Memory B cell (primary cell): ENCODE data around the gene TSHZ2.

Experiments
- ATAC-seq: fragments of 150-1000 bp; cut with Tn5 transposase; 2 replicates; pipeline ENCODE4 v1.10.0; 2021; ENCODE audit warnings: low read depth, mild to moderate bottlenecking, moderate library complexity
- DNase-seq, 2 donors: peaks; one replicate each; pipeline ENCODE4 v3.0.0; 2022; ENCODE audit warnings: low spot score in 2 of 2
- H3K27ac Mint-ChIP-seq: one replicate; pipeline ENCODE4 v1.8.0; 2022; ENCODE audit warnings: mild to moderate bottlenecking, moderate library complexity, mixed read lengths
- H3K27me3 Mint-ChIP-seq: one replicate; pipeline ENCODE4 v1.8.0; 2022; ENCODE audit warnings: mixed read lengths
- H3K36me3 Mint-ChIP-seq: one replicate; pipeline ENCODE4 v1.8.0; 2022; ENCODE audit warnings: mild to moderate bottlenecking, mixed read lengths
- H3K4me1 Mint-ChIP-seq: one replicate; pipeline ENCODE4 v1.8.0; 2022; ENCODE audit warnings: mixed read lengths
- H3K4me3 Mint-ChIP-seq: one replicate; pipeline ENCODE4 v1.8.0; 2022; ENCODE audit warnings: mild to moderate bottlenecking, moderate library complexity, mixed read lengths
- H3K9me3 Mint-ChIP-seq: one replicate; pipeline ENCODE4 v1.8.0; 2022; ENCODE audit warnings: mixed read lengths

The TSHZ2 gene

DNA sequence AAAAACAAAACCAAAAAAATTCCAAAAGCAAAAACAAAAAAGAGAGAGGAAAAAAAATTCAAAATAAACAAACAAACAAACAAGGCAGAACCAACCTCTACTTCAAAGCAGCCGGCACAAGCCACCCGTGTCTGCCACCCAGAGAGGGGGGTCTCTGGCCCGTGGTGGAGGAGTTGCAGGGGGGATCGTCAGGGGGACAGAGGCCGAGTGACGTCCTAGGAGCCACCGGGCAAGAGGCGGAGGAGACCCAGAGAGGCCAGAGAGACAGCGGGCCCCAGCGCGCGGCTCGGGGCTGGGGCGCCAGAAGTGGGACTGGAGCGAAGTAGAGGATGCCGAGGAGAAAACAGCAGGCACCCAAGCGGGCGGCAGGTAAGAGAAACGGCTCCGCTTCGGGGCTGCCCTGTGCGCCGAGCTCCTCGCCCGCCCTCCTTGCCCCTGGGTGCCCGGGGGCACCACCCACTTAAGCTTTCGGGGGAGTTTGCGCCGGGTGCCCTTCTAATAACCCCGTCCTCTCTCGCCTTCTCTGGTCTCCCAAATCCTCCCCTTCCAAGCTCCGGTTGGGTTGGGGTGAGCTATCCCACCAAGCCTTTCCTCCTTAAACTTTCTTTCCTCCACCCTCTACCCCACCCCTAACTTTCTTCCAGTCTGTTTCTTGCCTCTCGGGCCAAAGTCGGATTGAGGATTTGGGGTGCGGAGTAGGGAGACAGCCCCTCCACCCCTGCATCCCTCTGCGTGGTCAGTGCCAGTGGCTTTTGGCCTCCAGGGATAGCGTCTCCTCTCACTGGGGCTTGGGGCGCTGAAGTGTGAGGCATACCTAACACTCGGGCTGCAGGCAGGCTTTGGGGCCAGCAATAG is 1.0 kb downstream of the TSHZ2 start:
- Mint-ChIP-seq H3K36me3 (peaks cover 2% of the 10 kb centered on the region), H3K9me3 (no peaks in the 10 kb centered on the region), H3K27ac (peak overlapping the region; percentile 74), H3K4me3 (peak overlapping the region; percentile 86), H3K27me3 (peaks cover 15% of the 10 kb centered on the region), H3K4me1 (peaks cover 16% of the 10 kb centered on the region)
- no peak for DNase-seq
- ATAC-seq: peak; percentile 52

DNA sequence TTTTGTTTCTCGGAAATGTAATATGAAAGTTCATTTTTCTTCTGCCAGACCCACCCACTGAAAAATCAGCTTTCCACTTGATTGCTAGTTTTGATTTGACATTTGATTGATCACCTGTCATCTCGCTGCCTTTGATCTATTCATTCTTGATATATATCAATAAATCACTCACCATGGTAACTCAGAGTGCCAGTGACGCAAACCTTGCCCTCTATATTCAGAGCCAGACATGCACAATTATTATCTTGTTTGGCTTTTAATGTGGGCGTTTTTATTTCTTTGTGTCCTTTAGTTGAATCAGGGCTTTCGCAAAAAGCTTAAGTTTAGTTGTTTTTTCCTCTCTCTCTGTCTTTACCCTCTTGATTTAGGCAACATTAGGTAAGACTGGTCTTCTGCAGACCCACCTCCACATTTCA is 2.0 kb downstream of the TSHZ2 start:
- H3K36me3 Mint-ChIP-seq: peaks cover 2% of the 10 kb centered on the region
- peaks cover 16% of the 10 kb centered on the region for H3K4me1 Mint-ChIP-seq

DNA sequence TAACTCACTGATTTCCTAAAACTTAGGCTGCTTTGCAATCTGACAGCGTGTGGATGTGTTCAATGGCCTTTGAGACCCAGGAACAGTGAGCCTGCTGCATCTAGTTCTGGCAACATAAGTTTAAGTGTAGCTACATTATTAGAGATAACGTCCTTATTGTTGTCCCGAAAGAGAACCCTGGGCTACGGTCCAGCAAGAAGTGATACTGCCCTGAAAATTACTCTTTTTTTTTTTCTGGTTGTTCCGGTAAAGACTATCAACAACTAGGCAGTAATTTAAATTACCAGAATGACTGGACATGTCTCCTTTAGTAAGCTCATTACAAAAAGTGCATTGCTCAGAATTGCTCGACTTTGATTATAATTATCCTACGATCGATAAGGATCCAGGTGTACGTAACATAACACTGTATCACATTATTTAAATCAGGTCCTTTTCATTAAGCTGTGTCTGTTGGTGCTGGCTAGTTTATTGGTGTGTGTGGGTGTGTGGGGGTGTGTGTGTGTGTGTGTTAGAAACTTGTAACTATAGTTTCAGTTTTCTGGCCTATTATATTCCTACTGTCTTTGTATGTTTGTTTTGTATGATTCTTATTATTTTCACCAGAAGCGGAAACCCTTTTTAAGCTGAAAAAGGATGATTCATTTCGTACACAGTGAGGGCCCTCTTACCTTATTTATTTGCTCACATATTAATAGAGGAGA is 3.0 kb downstream of the TSHZ2 start:
- DNase-seq (no peak), ATAC-seq (no peak)
- Mint-ChIP-seq H3K4me1 (peaks cover 16% of the 10 kb centered on the region), H3K4me3 (peak overlapping the region; percentile 48), H3K27me3 (peaks cover 15% of the 10 kb centered on the region), H3K36me3 (peaks cover 2% of the 10 kb centered on the region), H3K27ac (peak overlapping the region; percentile 2), H3K9me3 (no peaks in the 10 kb centered on the region)

More for the DNA sequence above, 2.0 kb downstream of the TSHZ2 start:
- Mint-ChIP-seq H3K4me3 (peak overlapping the region; percentile 52), H3K27ac (peak overlapping the region; percentile 74), H3K27me3 (peaks cover 15% of the 10 kb centered on the region), H3K9me3 (no peaks in the 10 kb centered on the region)
- DNase-seq: no peak
- ATAC-seq: no peak

DNA sequence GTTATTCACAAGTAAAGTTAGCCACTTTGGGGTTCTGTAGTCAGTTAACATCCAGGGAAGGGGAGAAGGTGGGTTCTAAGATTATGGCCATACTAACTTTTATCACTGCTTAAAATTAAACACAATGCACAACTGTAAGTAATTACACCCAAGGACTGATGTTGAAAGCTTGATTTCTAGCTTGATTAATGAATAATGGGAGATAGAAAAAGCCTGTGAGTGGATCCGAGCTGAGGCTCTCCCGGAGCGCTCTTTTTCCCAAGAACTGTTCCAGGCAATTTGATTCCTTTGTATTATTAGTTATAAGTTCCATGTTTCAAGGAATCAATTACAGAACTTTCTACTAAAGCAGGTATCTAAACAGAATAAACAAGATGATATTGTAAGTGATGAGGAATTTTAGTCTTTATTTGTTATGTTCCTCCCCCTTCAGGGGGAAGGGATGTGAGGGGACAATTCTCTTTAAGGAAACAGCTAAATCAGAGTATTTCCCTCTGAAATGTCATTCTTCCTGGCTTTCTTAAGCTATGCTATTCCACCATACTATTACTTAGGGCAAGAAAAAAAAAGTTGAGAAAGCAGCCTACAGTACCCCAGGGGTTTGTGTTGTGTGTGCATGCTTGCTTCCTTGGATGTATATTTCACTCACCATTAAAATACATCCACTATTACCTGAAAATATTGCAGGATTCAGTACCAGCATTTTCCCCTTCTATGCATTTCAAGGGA is 3.8 kb downstream of the TSHZ2 start:
- DNase-seq: no peak
- no peaks in the 10 kb centered on the region for H3K9me3 Mint-ChIP-seq
- no peak for ATAC-seq
- peaks cover 15% of the 10 kb centered on the region for H3K27me3 Mint-ChIP-seq
- H3K4me3 Mint-ChIP-seq: no peak overlapping the region
- peaks cover 2% of the 10 kb centered on the region for H3K36me3 Mint-ChIP-seq
- peaks cover 16% of the 10 kb centered on the region for H3K4me1 Mint-ChIP-seq
- peak overlapping the region; percentile 2 for H3K27ac Mint-ChIP-seq

DNA sequence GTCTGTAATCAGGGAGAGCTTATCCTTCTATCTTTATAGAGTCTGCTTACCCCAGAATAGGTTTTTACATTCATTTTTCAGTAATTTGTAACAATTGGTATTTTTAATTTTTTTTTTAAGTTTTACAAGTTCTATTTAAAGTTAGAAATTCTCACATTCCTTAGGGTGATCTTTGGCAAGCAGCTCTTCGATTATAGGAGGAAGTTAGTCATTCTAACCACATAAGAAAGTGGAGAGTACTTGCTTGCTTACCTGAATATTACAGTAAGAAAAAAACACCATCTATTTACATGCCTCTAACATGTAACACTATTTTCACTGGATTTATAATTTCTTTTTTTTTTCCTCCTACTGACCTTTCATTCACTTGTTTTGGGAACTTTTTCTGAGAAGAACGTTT is 6.7 kb downstream of the TSHZ2 start:
- ATAC-seq: no peak
- no peak overlapping the region for H3K27ac Mint-ChIP-seq

DNA sequence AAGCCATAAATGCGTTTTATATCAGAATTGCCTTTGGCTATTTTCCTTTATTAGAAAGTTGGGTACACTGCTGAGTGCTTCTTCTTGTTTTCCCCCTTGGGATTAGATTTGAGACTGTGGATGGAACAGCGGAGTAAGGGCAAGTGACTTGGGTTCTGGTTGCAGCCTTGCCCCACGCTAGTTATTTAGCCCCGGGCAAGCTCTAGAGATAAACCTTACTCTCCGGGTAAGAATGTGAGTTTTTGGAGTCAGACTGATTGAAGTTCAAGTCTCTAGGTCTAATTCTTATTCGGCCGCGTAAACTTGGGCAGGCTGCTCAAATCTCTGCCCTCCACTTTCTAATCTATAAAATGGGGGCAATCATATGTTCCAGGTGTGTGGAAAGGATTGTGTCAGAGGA is 8.9 kb downstream of the TSHZ2 start:
- Mint-ChIP-seq H3K27me3 (peaks cover 9% of the 10 kb centered on the region), H3K27ac (no peak overlapping the region), H3K9me3 (no peaks in the 10 kb centered on the region), H3K36me3 (no peaks in the 10 kb centered on the region), H3K4me1 (peaks cover 6% of the 10 kb centered on the region), H3K4me3 (no peak overlapping the region)
- ATAC-seq: no peak
- DNase-seq: no peak

More for the DNA sequence above, 6.7 kb downstream of the TSHZ2 start:
- H3K4me3 Mint-ChIP-seq: no peak overlapping the region
- DNase-seq: no peak
- peaks cover 5% of the 10 kb centered on the region for H3K27me3 Mint-ChIP-seq
- no peaks in the 10 kb centered on the region for H3K9me3 Mint-ChIP-seq
- H3K4me1 Mint-ChIP-seq: peaks cover under 1% of the 10 kb centered on the region
- no peaks in the 10 kb centered on the region for H3K36me3 Mint-ChIP-seq

DNA sequence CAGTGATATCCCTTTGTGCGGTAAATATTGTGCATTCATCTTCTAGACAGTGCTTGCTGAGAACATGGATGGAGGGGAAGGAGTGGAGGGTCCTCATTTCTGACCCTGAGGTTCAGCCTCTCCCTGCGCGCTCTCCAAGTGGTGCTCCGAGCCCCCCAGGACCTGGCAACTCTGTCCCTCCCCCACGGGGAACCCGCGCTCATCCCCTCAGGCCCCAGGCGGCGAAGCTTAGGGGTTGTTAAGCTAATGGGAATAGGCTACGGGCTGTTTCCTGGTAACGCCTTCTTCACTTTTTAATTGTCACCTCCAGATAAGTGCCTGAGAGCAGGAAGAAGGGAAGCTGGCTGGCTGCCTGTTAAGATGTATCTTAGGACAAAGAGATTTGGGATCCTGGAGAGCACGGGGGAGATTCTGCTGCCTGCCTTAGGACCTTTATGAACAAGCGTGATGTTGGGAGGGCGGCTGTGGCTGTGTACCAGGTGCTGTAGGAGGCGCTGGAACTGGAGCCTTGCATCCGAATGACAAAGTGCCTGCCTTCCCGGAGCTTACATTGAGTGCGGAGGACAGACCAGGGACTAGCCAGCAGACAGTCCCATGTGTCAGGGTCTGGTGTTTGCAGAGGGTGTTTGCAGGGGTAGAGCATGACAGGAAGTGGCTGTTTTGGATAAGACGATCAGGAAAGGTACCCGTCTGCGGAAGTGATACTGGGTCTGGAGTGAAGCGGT is 11.7 kb downstream of the TSHZ2 start:
- ATAC-seq: no peak

DNA sequence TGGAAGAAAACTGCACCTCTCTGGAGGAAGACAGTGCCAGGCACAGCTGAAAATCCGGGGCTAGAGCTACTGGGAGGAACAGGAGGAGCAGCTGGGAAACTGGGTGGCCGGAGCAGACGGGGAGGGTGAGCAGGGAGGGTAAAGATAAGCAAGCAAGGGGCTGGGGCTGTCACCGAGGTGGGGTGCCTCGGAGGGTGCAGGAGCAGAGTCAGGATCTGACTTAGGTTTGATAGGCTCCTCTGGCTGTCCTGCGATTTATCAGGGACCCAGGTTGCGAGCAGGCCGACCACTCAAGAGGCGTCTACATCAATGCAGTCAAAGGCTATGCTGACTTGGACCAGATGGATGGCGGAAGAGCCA is 12.3 kb downstream of the TSHZ2 start:
- no peak overlapping the region for H3K27ac Mint-ChIP-seq
- H3K36me3 Mint-ChIP-seq: no peaks in the 10 kb centered on the region
- no peak overlapping the region for H3K4me3 Mint-ChIP-seq
- no peaks in the 10 kb centered on the region for H3K9me3 Mint-ChIP-seq
- ATAC-seq (no peak), DNase-seq (no peak)
- peaks cover 6% of the 10 kb centered on the region for H3K27me3 Mint-ChIP-seq
- peaks cover 6% of the 10 kb centered on the region for H3K4me1 Mint-ChIP-seq

More for the DNA sequence above, 11.7 kb downstream of the TSHZ2 start:
- DNase-seq: no peak
- Mint-ChIP-seq H3K9me3 (no peaks in the 10 kb centered on the region), H3K27me3 (peaks cover 6% of the 10 kb centered on the region), H3K27ac (no peak overlapping the region), H3K36me3 (no peaks in the 10 kb centered on the region), H3K4me3 (peak overlapping the region; percentile 0), H3K4me1 (peaks cover 6% of the 10 kb centered on the region)

DNA sequence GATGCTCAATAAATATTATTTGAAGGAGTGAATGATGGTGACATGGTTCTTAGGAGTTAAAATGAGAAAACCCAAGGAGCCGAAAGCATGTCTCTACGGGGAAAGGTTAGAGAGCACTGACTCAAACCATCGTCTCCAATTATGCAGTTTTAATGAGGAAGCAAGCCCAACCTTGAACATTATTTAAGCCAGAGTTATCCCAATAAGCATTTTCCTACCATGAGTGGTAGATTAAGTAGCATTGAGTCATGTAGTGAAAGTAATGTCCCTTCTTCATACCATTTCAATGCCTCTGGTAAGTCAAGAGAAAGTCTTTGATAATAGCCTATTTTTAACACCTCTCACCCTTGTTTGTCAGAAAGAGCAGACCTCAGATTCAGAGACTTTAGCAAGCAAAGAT is 13.5 kb downstream of the TSHZ2 start:
- no peak overlapping the region for H3K4me3 Mint-ChIP-seq
- peaks cover 6% of the 10 kb centered on the region for H3K4me1 Mint-ChIP-seq
- DNase-seq (no peak), ATAC-seq (no peak)
- H3K27me3 Mint-ChIP-seq: peaks cover 6% of the 10 kb centered on the region
- H3K27ac Mint-ChIP-seq: no peak overlapping the region
- H3K36me3 Mint-ChIP-seq: no peaks in the 10 kb centered on the region
- no peaks in the 10 kb centered on the region for H3K9me3 Mint-ChIP-seq

DNA sequence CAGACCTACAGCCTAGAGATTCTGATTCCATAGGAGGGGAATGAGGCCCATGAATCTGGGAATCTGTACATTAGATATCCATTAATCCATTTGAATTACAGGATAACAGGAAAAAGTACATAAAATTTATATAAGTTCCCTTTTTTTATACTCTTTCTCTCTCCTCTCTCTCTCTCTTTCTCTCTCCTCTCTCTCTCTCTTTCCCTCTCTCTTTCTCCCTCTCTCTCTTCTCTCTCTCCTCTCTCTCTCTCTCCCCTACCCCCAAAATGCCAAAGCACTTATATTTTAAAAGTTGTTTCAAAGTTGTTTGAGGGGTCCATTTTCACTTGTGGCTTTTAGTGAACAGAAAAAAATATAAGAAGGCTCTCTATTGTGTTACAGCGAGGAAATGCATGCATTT is 15.1 kb downstream of the TSHZ2 start:
- no peak for ATAC-seq
- Mint-ChIP-seq H3K27me3 (peaks cover 6% of the 10 kb centered on the region), H3K4me1 (peaks cover 6% of the 10 kb centered on the region), H3K9me3 (no peaks in the 10 kb centered on the region), H3K27ac (no peak overlapping the region), H3K4me3 (no peak overlapping the region), H3K36me3 (no peaks in the 10 kb centered on the region)
- DNase-seq: no peak

DNA sequence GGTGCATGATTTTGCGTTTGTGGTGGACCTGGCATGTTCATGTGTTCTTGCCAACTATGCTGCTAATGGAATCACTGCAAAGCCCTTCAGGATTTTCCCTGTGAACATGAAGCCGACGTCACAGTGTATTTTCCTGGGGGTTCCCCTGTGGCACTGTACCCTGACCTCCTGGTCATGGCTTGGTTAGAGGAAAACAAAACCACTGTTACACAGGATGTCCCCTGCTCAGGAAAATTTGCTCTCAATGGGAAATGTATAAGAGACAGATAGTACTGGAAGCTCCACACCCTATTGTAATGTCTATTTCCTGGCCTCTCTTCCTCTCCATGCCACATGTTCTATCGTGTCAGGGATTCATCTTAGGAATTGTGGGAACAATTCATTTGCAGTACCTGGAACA is 19.7 kb downstream of the TSHZ2 start:
- Mint-ChIP-seq H3K4me3 (no peak overlapping the region), H3K36me3 (no peaks in the 10 kb centered on the region), H3K9me3 (no peaks in the 10 kb centered on the region), H3K27me3 (peaks cover 5% of the 10 kb centered on the region), H3K4me1 (no peaks in the 10 kb centered on the region), H3K27ac (no peak overlapping the region)
- DNase-seq (no peak), ATAC-seq (no peak)

DNA sequence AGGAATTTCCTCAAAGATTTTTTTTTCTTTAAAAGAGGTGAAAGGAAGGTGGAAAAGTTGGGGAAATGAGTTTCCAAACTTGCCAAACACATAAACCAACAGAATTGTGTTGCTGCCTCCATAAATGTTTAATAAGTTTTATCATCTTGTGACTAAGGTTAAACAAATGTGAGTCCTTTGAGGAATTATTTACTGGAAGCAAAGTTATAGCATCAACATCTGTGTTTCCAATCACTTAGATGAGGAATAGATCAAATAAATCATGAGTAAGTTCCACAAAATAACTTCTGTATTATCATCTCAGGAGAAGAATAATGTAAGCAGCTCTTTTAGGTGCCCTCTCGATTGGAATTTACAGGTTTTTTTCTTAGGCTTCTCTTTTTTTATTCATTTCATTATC is 20.5 kb downstream of the TSHZ2 start:
- H3K27me3 Mint-ChIP-seq: peaks cover 5% of the 10 kb centered on the region
- no peaks in the 10 kb centered on the region for H3K36me3 Mint-ChIP-seq
- DNase-seq (no peak), ATAC-seq (no peak)
- no peak overlapping the region for H3K27ac Mint-ChIP-seq
- no peaks in the 10 kb centered on the region for H3K4me1 Mint-ChIP-seq
- H3K9me3 Mint-ChIP-seq: no peaks in the 10 kb centered on the region
- H3K4me3 Mint-ChIP-seq: no peak overlapping the region

DNA sequence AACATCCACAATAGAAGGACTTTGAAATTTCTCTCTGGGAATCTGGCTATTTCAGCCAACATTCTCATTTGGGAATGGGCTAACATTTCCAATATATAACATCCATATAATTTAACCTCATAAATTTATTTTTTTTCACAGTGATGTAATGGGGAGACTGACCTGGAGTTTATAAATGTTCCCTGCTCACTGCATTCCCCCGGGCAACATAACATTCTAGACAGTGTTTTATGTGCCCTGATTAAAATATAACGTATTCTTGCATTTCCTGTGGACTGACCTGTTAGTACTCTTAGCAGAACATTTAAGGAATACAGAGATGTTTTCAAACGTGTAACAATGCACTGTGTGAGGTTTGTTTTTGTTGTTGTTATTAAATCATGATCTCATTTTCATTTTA is 20.9 kb downstream of the TSHZ2 start:
- no peak overlapping the region for H3K4me3 Mint-ChIP-seq
- DNase-seq (no peak), ATAC-seq (no peak)
- no peak overlapping the region for H3K27ac Mint-ChIP-seq
- H3K4me1 Mint-ChIP-seq: no peaks in the 10 kb centered on the region
- H3K36me3 Mint-ChIP-seq: no peaks in the 10 kb centered on the region
- peaks cover 5% of the 10 kb centered on the region for H3K27me3 Mint-ChIP-seq
- no peaks in the 10 kb centered on the region for H3K9me3 Mint-ChIP-seq
